GM12878 (cell line): Measurements from ENCODE around the gene FBXO42. TPM values are rescaled to one million over a fixed set of nuclear protein-coding genes. Genes with fewer than 3 reads are reported as not detected.

ENCODE experiments used
- ATF7 ChIP-seq: fragments of 450-650 bp; IDR thresholded peaks from 2 replicates; pipeline ENCODE4 v1.6.1; 2016; ENCODE audit warnings: low read depth, mild to moderate bottlenecking
- MEF2B ChIP-seq: fragments of 450-650 bp; IDR thresholded peaks from 2 replicates; pipeline ENCODE4 v1.6.1; 2018; ENCODE audit warnings: mild to moderate bottlenecking, moderate library complexity; ENCODE audit not compliant: partially characterized antibody, poor library complexity, severe bottlenecking
- POU2F2 ChIP-seq: IDR thresholded peaks from 3 replicates; pipeline ENCODE4 v1.6.1; 2011; ENCODE audit warnings: low read depth, mild to moderate bottlenecking, low read length, borderline replicate concordance
- RELA ChIP-seq: fragments of 450-650 bp; IDR thresholded peaks from 2 replicates; pipeline ENCODE4 v1.8.0; 2014; ENCODE audit warnings: borderline replicate concordance; ENCODE audit not compliant: partially characterized antibody
- TBL1XR1 ChIP-seq: IDR thresholded peaks from 2 replicates; pipeline ENCODE4 v1.6.1; 2012; ENCODE audit warnings: low read depth, low read length, improper control_type of control experiment
- polyA plus RNA-seq, 11 experiments: library from polyadenylated mRNA; depleted of rRNA in 4 of 11; unstranded in 6 of 11; stranded (reverse) in 5 of 11; fragments of >200 nt; fragmentation: Nextera tagmentation in 4 of 11; fragmentation: Illumina TruSeq in 1 of 11; extraction: Ambion mirVana in 4 of 11; extraction: Trizol in 1 of 11; gene quantifications; 1 replicate in 1 of 11; 2 replicates in 10 of 11; pipeline versions ENCODE4 v1.2.1 to v1.2.3, GENCODE V29; 2011 to 2016; ENCODE audit warnings: inconsistent platforms in 2 of 11, missing spikeins in 2 of 11, low read depth in 1 of 11
- total RNA-seq, 4 experiments: library from RNA; depleted of rRNA in 3 of 4; stranded (reverse); fragments of >200 nt in 3 of 4; fragmentation: Illumina TruSeq in 1 of 4; extraction: Trizol in 1 of 4; gene quantifications; 2 replicates each; pipeline versions ENCODE4 v1.2.1 to v1.2.3, GENCODE V29; 2013 to 2021
- TF ChIP-seq, protein P1 (sequence below): fragments of 450-650 bp; IDR thresholded peaks from 2 replicates; pipeline ENCODE4 v1.6.1; 2016; ENCODE audit warnings: mild to moderate bottlenecking, moderate library complexity, borderline replicate concordance
- TF ChIP-seq, protein P2 (sequence below): IDR thresholded peaks from 2 replicates; pipeline ENCODE4 v1.6.1; 2011; ENCODE audit warnings: borderline replicate concordance, low read depth, mild to moderate bottlenecking, moderate library complexity, low read length; ENCODE audit not compliant: insufficient read depth, poor library complexity, severe bottlenecking
- TF ChIP-seq, protein P3 (sequence below): fragments of 450-650 bp; IDR thresholded peaks from 2 replicates; pipeline ENCODE4 v1.6.1; 2017; ENCODE audit warnings: mild to moderate bottlenecking
- TF ChIP-seq, protein P4 (sequence below): fragments of 450-650 bp; IDR thresholded peaks from 2 replicates; pipeline ENCODE4 v1.6.1; 2017; ENCODE audit warnings: low read depth, mild to moderate bottlenecking, moderate library complexity

The FBXO42 gene
- total and polyA plus RNA-seq, 10 of the 15 experiments (the other 5 are each of a cell fraction or from before 2014, with no cell fraction given): 6.1 to 23.8 (median 15.2) TPM

DNA sequence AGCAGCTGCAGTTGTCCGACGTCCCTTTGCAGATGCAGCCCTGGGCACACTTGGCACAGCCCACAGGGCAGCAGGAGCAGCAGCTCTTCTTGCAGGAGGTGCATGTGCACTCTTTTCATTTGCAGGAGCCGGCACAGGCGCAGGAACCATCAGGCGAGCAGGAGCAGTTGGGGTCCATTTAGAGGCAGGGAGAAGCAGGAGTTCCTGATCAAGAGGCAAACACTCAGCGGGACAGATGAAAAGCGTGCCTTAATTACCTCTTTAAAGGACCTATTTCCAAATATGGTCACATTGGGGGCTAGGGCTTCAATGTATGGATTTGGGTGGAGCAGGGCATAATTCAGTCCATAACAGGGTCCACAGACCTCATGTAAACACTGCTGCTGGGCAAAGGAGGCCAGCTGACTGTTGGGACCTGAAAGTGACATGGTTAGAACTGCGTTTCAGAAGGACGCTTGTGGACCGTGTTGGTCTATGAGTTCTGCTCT is 111.0 kb downstream of the FBXO42 start (continued):
- TF ChIP-seq, protein P1, sequence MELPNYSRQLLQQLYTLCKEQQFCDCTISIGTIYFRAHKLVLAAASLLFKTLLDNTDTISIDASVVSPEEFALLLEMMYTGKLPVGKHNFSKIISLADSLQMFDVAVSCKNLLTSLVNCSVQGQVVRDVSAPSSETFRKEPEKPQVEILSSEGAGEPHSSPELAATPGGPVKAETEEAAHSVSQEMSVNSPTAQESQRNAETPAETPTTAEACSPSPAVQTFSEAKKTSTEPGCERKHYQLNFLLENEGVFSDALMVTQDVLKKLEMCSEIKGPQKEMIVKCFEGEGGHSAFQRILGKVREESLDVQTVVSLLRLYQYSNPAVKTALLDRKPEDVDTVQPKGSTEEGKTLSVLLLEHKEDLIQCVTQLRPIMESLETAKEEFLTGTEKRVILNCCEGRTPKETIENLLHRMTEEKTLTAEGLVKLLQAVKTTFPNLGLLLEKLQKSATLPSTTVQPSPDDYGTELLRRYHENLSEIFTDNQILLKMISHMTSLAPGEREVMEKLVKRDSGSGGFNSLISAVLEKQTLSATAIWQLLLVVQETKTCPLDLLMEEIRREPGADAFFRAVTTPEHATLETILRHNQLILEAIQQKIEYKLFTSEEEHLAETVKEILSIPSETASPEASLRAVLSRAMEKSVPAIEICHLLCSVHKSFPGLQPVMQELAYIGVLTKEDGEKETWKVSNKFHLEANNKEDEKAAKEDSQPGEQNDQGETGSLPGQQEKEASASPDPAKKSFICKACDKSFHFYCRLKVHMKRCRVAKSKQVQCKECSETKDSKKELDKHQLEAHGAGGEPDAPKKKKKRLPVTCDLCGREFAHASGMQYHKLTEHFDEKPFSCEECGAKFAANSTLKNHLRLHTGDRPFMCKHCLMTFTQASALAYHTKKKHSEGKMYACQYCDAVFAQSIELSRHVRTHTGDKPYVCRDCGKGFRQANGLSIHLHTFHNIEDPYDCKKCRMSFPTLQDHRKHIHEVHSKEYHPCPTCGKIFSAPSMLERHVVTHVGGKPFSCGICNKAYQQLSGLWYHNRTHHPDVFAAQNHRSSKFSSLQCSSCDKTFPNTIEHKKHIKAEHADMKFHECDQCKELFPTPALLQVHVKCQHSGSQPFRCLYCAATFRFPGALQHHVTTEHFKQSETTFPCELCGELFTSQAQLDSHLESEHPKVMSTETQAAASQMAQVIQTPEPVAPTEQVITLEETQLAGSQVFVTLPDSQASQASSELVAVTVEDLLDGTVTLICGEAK: no peak
- TF ChIP-seq TBL1XR1: no peak
- TF ChIP-seq, protein P2, sequence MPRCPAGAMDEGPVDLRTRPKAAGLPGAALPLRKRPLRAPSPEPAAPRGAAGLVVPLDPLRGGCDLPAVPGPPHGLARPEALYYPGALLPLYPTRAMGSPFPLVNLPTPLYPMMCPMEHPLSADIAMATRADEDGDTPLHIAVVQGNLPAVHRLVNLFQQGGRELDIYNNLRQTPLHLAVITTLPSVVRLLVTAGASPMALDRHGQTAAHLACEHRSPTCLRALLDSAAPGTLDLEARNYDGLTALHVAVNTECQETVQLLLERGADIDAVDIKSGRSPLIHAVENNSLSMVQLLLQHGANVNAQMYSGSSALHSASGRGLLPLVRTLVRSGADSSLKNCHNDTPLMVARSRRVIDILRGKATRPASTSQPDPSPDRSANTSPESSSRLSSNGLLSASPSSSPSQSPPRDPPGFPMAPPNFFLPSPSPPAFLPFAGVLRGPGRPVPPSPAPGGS: no peak
- no peak for TF ChIP-seq POU2F2
- TF ChIP-seq, protein P3, sequence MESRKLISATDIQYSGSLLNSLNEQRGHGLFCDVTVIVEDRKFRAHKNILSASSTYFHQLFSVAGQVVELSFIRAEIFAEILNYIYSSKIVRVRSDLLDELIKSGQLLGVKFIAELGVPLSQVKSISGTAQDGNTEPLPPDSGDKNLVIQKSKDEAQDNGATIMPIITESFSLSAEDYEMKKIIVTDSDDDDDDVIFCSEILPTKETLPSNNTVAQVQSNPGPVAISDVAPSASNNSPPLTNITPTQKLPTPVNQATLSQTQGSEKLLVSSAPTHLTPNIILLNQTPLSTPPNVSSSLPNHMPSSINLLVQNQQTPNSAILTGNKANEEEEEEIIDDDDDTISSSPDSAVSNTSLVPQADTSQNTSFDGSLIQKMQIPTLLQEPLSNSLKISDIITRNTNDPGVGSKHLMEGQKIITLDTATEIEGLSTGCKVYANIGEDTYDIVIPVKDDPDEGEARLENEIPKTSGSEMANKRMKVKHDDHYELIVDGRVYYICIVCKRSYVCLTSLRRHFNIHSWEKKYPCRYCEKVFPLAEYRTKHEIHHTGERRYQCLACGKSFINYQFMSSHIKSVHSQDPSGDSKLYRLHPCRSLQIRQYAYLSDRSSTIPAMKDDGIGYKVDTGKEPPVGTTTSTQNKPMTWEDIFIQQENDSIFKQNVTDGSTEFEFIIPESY: no peak
- TF ChIP-seq, protein P4, sequence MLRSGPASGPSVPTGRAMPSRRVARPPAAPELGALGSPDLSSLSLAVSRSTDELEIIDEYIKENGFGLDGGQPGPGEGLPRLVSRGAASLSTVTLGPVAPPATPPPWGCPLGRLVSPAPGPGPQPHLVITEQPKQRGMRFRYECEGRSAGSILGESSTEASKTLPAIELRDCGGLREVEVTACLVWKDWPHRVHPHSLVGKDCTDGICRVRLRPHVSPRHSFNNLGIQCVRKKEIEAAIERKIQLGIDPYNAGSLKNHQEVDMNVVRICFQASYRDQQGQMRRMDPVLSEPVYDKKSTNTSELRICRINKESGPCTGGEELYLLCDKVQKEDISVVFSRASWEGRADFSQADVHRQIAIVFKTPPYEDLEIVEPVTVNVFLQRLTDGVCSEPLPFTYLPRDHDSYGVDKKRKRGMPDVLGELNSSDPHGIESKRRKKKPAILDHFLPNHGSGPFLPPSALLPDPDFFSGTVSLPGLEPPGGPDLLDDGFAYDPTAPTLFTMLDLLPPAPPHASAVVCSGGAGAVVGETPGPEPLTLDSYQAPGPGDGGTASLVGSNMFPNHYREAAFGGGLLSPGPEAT: no peak
- no peak for TF ChIP-seq ATF7
- TF ChIP-seq RELA: no peak
- no peak for TF ChIP-seq MEF2B
